RWPE2 (cell line): ENCODE results near the gene SLC9A5.

Experiments used
- ATAC-seq: fragments of 200-7000 bp; cut with Tn5 transposase; 3 replicates; pipeline ENCODE4 v1.9.1; 2021; ENCODE audit warnings: low read depth
- DNase-seq: peaks from one replicate; pipeline ENCODE4 v3.0.0-alpha.2; 2020; ENCODE audit warnings: low spot score
- H3K27ac ChIP-seq: fragments of 450-650 bp; 2 replicates; pipeline ENCODE4 v1.5.1; 2017; ENCODE audit warnings: mild to moderate bottlenecking; ENCODE audit not compliant: poor library complexity, severe bottlenecking
- H3K27me3 ChIP-seq: fragments of 250-450 bp; sonication (Bioruptor Pico); 2 replicates; pipeline ENCODE4 v1.5.1; 2021; ENCODE audit warnings: mild to moderate bottlenecking, moderate library complexity; ENCODE audit not compliant: insufficient read depth, poor library complexity, severe bottlenecking
- H3K36me3 ChIP-seq: fragments of 250-450 bp; sonication (Bioruptor Pico); 2 replicates; pipeline ENCODE4 v1.5.1; 2020; ENCODE audit warnings: low read depth, mild to moderate bottlenecking, moderate library complexity
- H3K4me1 ChIP-seq: fragments of 250-450 bp; sonication (Bioruptor Pico); 2 replicates; pipeline ENCODE4 v1.5.1; 2021; ENCODE audit warnings: mild to moderate bottlenecking, moderate library complexity; ENCODE audit not compliant: insufficient read depth, poor library complexity, severe bottlenecking
- H3K4me3 ChIP-seq: fragments of 250-450 bp; sonication (Bioruptor Pico); 2 replicates; pipeline ENCODE4 v1.5.1; 2021; ENCODE audit warnings: mild to moderate bottlenecking, moderate library complexity; ENCODE audit not compliant: severe bottlenecking
- H3K9me3 ChIP-seq: fragments of 250-450 bp; sonication (Bioruptor Pico); 2 replicates; pipeline ENCODE4 v1.5.1; 2021; ENCODE audit warnings: mild to moderate bottlenecking, moderate library complexity; ENCODE audit not compliant: severe bottlenecking
- TF ChIP-seq, protein P1 (sequence below): fragments of 450-650 bp; IDR thresholded peaks from one replicate; pipeline ENCODE4 v1.5.1; 2017; ENCODE audit warnings: mild to moderate bottlenecking, moderate library complexity; ENCODE audit not compliant: poor library complexity, severe bottlenecking

SLC9A5 gene

DNA sequence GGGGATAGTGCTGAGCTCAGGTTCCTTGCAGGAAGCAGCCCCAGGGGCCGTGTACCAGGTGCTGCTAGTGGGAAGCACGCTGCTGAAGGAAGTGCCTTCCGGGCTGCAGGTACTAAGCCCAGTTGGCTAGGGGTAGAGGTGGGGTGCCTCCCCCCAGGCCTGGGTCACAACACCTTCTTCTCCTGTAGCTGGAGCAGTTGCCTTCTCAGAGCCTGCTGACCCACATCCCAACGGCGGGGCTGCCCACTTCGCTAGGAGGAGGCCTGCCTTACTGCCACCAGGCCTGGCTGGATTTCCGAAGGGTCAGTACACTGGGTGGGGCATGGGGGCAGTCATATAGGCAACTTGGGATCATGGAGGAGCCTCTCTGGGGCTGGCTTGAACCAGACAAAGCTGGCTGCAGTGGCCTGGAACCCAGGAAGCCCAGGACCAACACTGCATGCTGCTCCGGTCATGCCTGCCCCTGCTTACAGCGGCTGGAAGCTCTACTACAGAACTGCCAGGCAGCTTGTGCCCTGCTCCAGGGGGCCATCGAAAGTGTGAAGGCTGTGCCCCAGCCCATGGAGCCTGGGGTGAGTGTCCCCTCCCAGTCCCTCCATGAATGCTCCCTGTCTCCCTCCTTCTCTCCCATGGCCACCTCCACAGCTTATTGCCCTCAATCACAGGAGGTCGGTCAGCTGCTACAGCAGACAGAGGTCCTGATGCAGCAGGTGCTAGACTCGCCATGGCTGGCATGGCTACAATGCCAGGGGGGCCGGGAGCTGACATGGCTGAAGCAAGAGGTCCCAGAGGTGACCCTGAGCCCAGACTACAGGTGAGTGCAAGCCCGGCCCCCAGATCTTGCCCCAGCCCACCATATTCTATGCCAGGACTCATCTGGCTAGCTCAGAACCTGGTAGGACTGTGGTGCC lies 33.0 kb downstream of the SLC9A5 start:
- peaks cover 19% of the 10 kb centered on the region for H3K4me1 ChIP-seq
- ATAC-seq (no peak), DNase-seq (no peak)
- no peaks in the 10 kb centered on the region for H3K27me3 ChIP-seq
- H3K27ac ChIP-seq: no peak overlapping the region
- TF ChIP-seq, protein P1, sequence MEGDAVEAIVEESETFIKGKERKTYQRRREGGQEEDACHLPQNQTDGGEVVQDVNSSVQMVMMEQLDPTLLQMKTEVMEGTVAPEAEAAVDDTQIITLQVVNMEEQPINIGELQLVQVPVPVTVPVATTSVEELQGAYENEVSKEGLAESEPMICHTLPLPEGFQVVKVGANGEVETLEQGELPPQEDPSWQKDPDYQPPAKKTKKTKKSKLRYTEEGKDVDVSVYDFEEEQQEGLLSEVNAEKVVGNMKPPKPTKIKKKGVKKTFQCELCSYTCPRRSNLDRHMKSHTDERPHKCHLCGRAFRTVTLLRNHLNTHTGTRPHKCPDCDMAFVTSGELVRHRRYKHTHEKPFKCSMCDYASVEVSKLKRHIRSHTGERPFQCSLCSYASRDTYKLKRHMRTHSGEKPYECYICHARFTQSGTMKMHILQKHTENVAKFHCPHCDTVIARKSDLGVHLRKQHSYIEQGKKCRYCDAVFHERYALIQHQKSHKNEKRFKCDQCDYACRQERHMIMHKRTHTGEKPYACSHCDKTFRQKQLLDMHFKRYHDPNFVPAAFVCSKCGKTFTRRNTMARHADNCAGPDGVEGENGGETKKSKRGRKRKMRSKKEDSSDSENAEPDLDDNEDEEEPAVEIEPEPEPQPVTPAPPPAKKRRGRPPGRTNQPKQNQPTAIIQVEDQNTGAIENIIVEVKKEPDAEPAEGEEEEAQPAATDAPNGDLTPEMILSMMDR: no peak
- no peaks in the 10 kb centered on the region for H3K9me3 ChIP-seq
- H3K36me3 ChIP-seq: peaks cover 47% of the 10 kb centered on the region
- no peak overlapping the region for H3K4me3 ChIP-seq

DNA sequence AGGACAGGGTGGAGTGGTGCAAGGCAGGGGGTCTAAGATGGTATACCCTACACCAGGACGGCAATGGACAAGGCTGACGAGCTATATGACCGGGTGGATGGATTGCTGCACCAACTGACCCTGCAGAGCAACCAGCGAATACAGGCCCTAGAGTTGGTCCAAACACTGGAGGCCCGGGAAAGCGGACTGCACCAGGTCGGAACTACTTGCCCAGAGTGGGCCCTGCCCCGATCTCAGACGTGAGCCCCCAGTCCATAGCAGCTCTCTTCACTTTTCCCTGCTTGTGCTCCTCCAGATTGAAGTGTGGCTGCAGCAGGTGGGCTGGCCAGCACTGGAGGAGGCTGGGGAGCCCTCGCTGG lies 33.6 kb downstream of the SLC9A5 start:
- DNase-seq: no peak
- peaks cover 14% of the 10 kb centered on the region for H3K4me1 ChIP-seq
- H3K36me3 ChIP-seq: peaks cover 50% of the 10 kb centered on the region
- TF ChIP-seq, protein P1: no peak
- ATAC-seq: no peak
- no peaks in the 10 kb centered on the region for H3K27me3 ChIP-seq
- H3K9me3 ChIP-seq: no peaks in the 10 kb centered on the region
- no peak overlapping the region for H3K4me3 ChIP-seq
- no peak overlapping the region for H3K27ac ChIP-seq

DNA sequence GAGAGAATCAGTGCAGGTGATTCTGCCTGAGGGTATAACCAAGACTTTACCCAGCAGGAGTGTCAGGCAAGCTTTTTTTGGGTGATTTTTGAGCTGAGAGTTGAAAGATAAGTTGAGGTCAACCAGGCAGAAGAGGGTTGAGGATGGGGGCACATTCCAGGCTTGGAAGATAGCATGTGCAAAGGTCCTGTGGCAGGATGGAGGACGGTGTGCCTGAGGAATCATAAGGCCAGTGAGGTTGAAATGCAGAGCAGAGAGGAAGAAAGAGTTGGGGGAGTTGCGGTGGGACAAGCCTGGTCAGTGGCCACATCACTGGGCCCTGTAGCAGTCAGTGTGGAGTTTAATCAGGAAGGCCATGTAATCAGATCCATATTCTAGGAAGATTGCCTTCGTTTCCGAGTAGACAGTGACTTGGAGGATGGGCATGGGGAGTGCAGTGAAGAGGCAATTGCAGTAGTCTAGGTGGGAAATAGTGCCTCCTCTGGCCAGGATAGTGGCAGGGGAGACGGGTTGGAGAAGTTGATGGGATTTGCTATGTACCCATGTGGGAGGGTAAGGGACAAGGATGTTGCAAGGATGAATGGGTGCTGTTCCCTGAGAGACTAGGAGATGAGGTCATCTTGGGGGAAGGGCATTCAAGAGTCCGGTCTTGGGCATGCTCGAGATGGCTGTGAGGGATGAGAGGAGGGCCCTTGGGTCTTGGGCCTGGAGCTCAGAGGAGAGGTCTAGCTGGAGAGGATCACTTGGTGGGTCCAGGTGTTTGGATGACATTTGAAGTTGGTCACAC lies 34.5 kb downstream of the SLC9A5 start:
- Histone ChIP-seq H3K4me3 (no peak overlapping the region), H3K36me3 (peaks cover 55% of the 10 kb centered on the region), H3K9me3 (no peaks in the 10 kb centered on the region), H3K27ac (no peak overlapping the region), H3K27me3 (no peaks in the 10 kb centered on the region), H3K4me1 (peaks cover 6% of the 10 kb centered on the region)
- no peak for ATAC-seq
- TF ChIP-seq, protein P1: no peak
- DNase-seq: no peak

DNA sequence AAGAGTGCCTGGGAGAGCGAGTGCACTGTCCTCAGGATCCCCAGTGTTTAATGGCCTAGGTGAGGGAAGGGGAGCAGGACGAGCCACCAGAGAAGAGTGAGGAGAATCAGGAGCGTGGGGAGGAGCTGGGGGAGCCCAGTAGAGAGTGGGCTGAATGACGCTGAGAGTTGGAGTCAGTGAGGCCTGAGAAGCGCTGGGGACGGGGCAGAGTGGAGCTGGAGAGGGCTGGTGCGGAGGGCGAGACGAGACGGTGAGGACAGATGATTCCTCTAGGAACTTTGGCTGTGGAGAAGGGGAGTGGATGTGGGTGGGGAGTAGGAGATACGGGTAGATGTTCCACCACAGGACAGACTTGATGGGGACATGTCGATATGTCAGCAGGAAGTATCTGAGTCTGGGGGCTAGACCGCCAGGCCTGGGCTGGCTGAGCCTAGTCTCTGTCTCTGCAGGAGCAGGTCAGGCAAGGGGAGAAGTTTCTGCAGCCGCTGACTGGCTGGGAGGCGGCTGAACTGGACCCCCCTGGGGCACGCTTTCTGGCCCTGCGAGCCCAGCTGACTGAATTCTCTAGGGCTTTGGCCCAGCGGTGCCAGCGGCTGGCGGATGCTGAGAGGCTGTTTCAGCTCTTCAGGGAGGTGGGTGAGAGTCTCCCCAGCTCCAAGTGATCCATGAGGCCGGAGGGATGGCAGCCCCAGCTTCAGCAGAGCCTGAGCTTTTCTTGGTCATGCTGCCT lies 35.2 kb downstream of the SLC9A5 start:
- Histone ChIP-seq H3K4me3 (no peak overlapping the region), H3K27ac (no peak overlapping the region), H3K27me3 (no peaks in the 10 kb centered on the region), H3K4me1 (peaks cover 5% of the 10 kb centered on the region), H3K9me3 (no peaks in the 10 kb centered on the region), H3K36me3 (peaks cover 55% of the 10 kb centered on the region)
- TF ChIP-seq, protein P1: no peak
- ATAC-seq: no peak
- DNase-seq: no peak
